Duodenal mucosa (tissue), 2 donors: ENCODE data around the gene LAP3.

Source experiments
- H3K27ac ChIP-seq: one replicate; pipeline ENCODE4 v1.7.0; 2013; ENCODE audit warnings: low read depth, low read length
- H3K27me3 ChIP-seq, 2 donors: one replicate each; pipeline ENCODE4 v1.7.0; 2013; ENCODE audit warnings: low read length in 2 of 2, control low read depth in 1 of 2; ENCODE audit not compliant: insufficient read depth in 2 of 2, control insufficient read depth in 1 of 2
- H3K36me3 ChIP-seq, 2 donors: one replicate each; pipeline ENCODE4 v1.7.0; 2013; ENCODE audit warnings: low read length in 2 of 2, control low read depth in 1 of 2; ENCODE audit not compliant: insufficient read depth in 2 of 2, control insufficient read depth in 1 of 2
- H3K4me1 ChIP-seq, 2 donors: one replicate each; pipeline ENCODE4 v1.7.0; 2013; ENCODE audit warnings: low read length in 2 of 2, control low read depth in 1 of 2; ENCODE audit not compliant: insufficient read depth in 2 of 2, control insufficient read depth in 1 of 2
- H3K4me3 ChIP-seq, 2 donors: one replicate each; pipeline ENCODE4 v1.7.0; 2013; ENCODE audit warnings: low read length in 2 of 2, low read depth in 1 of 2
- H3K9ac ChIP-seq, 2 donors: one replicate each; pipeline ENCODE4 v1.7.0; 2013; ENCODE audit warnings: low read length in 2 of 2, low read depth in 1 of 2
- H3K9me3 ChIP-seq, 2 donors: one replicate each; pipeline ENCODE4 v1.7.0; 2013; ENCODE audit warnings: low read length in 2 of 2, control low read depth in 1 of 2; ENCODE audit not compliant: control insufficient read depth in 1 of 2

The LAP3 gene

GRCh38 chr4:17583276-17583675, 6.3 kb downstream of the LAP3 start:
- Histone ChIP-seq H3K4me3 (no peak overlapping the region), H3K9ac (no peak overlapping the region), H3K9me3 (no peaks in the 10 kb centered on the region), H3K27me3 (no peaks in the 10 kb centered on the region), H3K4me1 (peaks cover 22% of the 10 kb centered on the region in 2 donors), H3K36me3 (peaks cover 60 to 72% of the 10 kb centered on the region in 2 donors), H3K27ac (no peak overlapping the region)

DNA sequence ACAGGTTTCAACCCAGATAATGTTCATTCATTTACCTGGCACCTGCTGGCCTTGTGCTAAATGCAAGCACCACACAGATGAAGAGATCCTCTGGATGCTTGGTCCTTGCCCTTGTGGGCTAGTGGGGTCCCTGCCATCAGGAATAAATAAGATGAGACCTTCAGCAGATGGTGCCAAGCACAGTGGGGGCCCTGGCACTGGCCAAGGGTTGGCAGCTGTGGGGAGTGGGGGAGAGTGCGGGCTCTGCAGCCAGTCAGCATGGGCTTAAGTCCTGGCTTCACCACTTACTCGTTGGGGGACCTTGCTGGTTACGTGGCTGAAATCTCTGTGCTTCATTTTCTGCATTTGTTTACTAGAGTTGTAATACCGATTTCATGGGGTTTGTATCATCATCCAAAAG, 6.9 kb downstream of the LAP3 start:
- H3K27me3 ChIP-seq: no peaks in the 10 kb centered on the region
- peaks cover 17% of the 10 kb centered on the region in 2 donors for H3K4me1 ChIP-seq
- no peak overlapping the region for H3K9ac ChIP-seq
- H3K4me3 ChIP-seq: no peak overlapping the region
- H3K9me3 ChIP-seq: no peaks in the 10 kb centered on the region
- peaks cover 63 to 77% of the 10 kb centered on the region in 2 donors for H3K36me3 ChIP-seq
- no peak overlapping the region for H3K27ac ChIP-seq

- H3K9ac ChIP-seq: no peak overlapping the region
- H3K27me3 ChIP-seq: no peaks in the 10 kb centered on the region
- H3K4me1 ChIP-seq: peaks cover 10% of the 10 kb centered on the region in 2 donors
- H3K9me3 ChIP-seq: no peaks in the 10 kb centered on the region
- no peak overlapping the region for H3K27ac ChIP-seq
- peaks cover 63 to 82% of the 10 kb centered on the region in 2 donors for H3K36me3 ChIP-seq
- no peak overlapping the region for H3K4me3 ChIP-seq
Observed at GRCh38 chr4:17584521-17585213, 7.7 kb downstream of the LAP3 start.

DNA sequence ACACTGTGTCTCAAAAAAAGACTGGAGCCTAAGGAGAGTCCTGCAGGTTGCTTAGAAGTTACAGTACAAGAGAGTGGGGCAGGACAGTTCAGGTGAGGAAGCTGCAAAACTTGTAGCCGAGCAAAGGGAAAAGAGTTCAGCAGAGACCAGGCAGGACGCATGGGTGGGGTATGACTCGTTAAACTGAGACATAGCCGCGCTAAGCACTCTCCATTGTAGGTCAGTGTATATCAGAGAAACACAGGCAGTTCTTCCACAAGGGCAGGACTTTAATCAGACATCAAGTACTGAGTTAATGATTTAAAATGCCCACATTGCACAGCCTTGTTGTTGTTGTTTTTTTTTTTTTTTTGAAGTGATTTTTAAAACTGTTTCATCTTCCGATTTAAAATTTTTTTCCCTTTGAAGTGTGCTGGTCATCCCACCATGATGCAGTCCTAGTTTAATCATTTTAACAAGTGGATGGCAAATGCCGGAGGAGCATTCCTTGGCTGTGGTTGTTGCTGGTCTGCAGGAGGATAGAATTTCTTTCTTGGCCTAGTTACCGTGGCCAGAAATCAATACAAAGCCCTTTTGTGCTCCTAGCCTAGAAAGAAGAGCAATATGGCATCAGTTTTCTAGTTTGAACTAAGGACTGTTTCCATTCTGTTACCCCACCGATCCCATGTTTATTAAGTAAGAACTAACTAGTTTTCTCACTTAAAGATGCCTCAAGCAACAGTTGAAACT, 10.3 kb downstream of the LAP3 start:
- H3K27ac ChIP-seq: no peak overlapping the region
- H3K4me1 ChIP-seq: no peaks in the 10 kb centered on the region
- no peaks in the 10 kb centered on the region for H3K9me3 ChIP-seq
- H3K9ac ChIP-seq: no peak overlapping the region
- H3K27me3 ChIP-seq: no peaks in the 10 kb centered on the region
- H3K36me3 ChIP-seq: peaks cover 54 to 83% of the 10 kb centered on the region in 2 donors
- no peak overlapping the region for H3K4me3 ChIP-seq

DNA sequence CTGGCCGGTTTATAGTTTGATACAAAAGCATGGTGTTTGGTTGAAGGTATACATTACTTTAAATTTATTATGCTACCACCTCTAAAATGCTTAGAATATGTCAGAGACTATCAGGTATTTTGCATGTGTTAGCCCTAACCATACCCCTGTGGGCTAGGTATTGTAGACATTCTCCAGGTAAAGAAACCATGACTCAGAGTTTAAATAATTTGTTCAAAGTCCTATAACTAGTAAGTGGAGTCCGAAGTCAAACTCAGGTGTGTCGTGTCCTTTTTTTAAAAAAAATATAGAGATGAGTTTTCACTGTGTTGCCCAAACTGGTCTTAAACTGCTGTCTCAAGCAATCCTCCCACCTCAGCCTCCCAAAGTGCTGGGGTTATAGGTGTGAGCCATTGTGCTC, 12.4 kb downstream of the LAP3 start:
- H3K36me3 ChIP-seq: peaks cover 44 to 70% of the 10 kb centered on the region in 2 donors
- no peak overlapping the region for H3K4me3 ChIP-seq
- no peaks in the 10 kb centered on the region for H3K27me3 ChIP-seq
- no peak overlapping the region for H3K9ac ChIP-seq
- no peaks in the 10 kb centered on the region for H3K9me3 ChIP-seq
- no peaks in the 10 kb centered on the region for H3K4me1 ChIP-seq
- no peak overlapping the region for H3K27ac ChIP-seq

- Histone ChIP-seq H3K9me3 (no peaks in the 10 kb centered on the region), H3K9ac (no peak overlapping the region), H3K27me3 (no peaks in the 10 kb centered on the region), H3K4me3 (no peak overlapping the region), H3K36me3 (peaks cover 55 to 73% of the 10 kb centered on the region in 2 donors), H3K4me1 (no peaks in the 10 kb centered on the region), H3K27ac (no peak overlapping the region)
Observed at GRCh38 chr4:17595471-17596005, 18.5 kb downstream of the LAP3 start.

- Histone ChIP-seq H3K9me3 (no peaks in the 10 kb centered on the region), H3K4me3 (no peak overlapping the region), H3K4me1 (no peaks in the 10 kb centered on the region), H3K36me3 (peaks cover 58 to 78% of the 10 kb centered on the region in 2 donors), H3K27ac (no peak overlapping the region), H3K27me3 (no peaks in the 10 kb centered on the region), H3K9ac (no peak overlapping the region)
Observed at GRCh38 chr4:17597517-17597916, 20.5 kb downstream of the LAP3 start.

- Histone ChIP-seq H3K9me3 (no peaks in the 10 kb centered on the region), H3K4me3 (no peak overlapping the region), H3K27ac (no peak overlapping the region), H3K27me3 (no peaks in the 10 kb centered on the region), H3K9ac (no peak overlapping the region), H3K4me1 (no peaks in the 10 kb centered on the region), H3K36me3 (peaks cover 56 to 76% of the 10 kb centered on the region in 2 donors)
Observed at GRCh38 chr4:17599826-17600225, 22.8 kb downstream of the LAP3 start.

DNA sequence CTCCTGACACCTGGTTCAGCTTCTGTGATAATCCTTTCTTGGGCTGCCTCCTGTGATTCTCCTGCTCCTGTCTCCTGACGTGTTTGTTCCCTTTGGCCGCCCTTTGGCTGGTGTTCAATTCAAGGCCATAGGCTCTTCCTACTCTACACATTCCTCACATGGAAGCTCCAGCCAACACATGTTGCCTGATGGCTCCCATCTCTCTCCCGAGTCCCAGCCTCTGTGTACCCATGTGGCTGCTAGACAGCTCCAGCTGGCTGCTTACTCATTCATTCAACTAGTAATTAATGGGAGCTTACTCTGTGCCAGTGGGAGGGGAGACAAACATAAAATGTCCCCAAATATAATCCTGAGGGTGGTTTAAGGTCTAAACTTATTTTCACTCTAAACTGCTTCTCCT, 28.2 kb downstream of the LAP3 start:
- no peaks in the 10 kb centered on the region for H3K27me3 ChIP-seq
- no peaks in the 10 kb centered on the region for H3K4me1 ChIP-seq
- H3K9me3 ChIP-seq: no peaks in the 10 kb centered on the region
- peaks cover 49 to 63% of the 10 kb centered on the region in 2 donors for H3K36me3 ChIP-seq
- H3K9ac ChIP-seq: no peak overlapping the region
- no peak overlapping the region for H3K27ac ChIP-seq
- H3K4me3 ChIP-seq: no peak overlapping the region

DNA sequence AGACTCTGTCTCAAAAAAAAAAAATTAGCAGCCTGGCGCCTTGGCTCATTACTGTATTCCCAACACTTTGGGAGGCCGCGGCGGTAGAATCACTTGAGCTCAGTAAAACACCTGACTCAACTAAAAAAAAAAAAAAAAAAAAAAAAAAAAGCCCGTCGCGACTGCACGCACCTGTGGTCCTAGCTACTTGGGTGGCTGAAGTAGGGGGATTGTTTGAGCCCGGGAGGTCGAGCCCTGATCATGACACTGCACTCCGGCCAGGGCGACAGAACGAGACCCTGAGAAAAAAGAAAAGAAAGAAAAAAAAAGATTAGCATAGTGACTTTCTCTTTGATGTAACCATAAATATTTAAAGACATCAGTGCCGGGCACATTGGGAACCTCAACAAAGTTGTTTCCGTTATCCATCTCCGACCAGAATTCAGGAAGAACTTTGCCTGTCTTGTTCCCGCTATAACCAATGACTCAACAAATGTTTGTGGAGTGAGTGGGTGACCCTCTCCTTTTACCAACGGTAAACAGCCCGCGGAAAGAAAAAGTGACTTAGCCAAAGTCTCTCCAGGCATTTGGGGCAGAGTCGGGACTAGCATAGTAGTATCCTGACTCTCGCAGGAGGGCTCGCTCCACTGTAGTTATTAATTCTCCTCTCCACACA, 36.9 kb downstream of the LAP3 start:
- Histone ChIP-seq H3K9me3 (no peaks in the 10 kb centered on the region), H3K27me3 (no peaks in the 10 kb centered on the region), H3K36me3 (peaks cover 6 to 16% of the 10 kb centered on the region in 2 donors), H3K27ac (peak overlapping the region; percentile 45), H3K4me1 (peaks cover 12 to 16% of the 10 kb centered on the region in 2 donors), H3K9ac (peak overlapping the region; percentile 48 to 93), H3K4me3 (peak overlapping the region; percentile 88 to 96)
